Thyroid gland (tissue), 4 donors: ENCODE results near the gene GTF2H1. TPM values are rescaled to one million over a fixed set of nuclear protein-coding genes. Genes with fewer than 3 reads are reported as not detected.

Experiments
- DNase-seq, 2 donors: peaks; one replicate each; pipeline ENCODE4 v3.0.0-alpha.2; 2019
- H3K27ac ChIP-seq, 3 donors: fragments of 200-600 bp; sonication (generic); 1 replicate in 2 of 3; 2 replicates in 1 of 3; pipeline ENCODE4 v1.5.1; 2016 to 2019; ENCODE audit warnings: mild to moderate bottlenecking in 1 of 3, moderate library complexity in 1 of 3
- H3K27me3 ChIP-seq: fragments of 200-600 bp; sonication (generic); one replicate; pipeline ENCODE4 v1.5.1; 2019
- H3K36me3 ChIP-seq, 2 donors: fragments of 200-600 bp; sonication (generic); one replicate each; pipeline ENCODE4 v1.5.1; 2016 to 2019
- H3K4me1 ChIP-seq, 2 donors: fragments of 200-600 bp; sonication (generic); one replicate each; pipeline ENCODE4 v1.5.1; 2017 to 2019
- H3K4me3 ChIP-seq, 3 donors: fragments of 200-600 bp; sonication (generic); replicated peaks in 1 of 3; 1 replicate in 2 of 3; 2 replicates in 1 of 3; pipeline ENCODE4 v1.5.1; 2016; ENCODE audit warnings: mild to moderate bottlenecking in 1 of 3
- H3K9me3 ChIP-seq: fragments of 200-600 bp; sonication (generic); one replicate; pipeline ENCODE4 v1.5.1; 2017
- POLR2A ChIP-seq, 2 donors: fragments of 450-650 bp; IDR thresholded peaks; one replicate each; pipeline ENCODE4 v1.6.1; 2017; ENCODE audit warnings: antibody characterized with exemption in 2 of 2, mild to moderate bottlenecking in 2 of 2, moderate library complexity in 1 of 2
- whole genome bisulfite sequencing, 2 donors: methylation state at CpG; one replicate each; pipeline ENCODE4 v1.1.5; 2017; 5-methylcytosine and 5-hydroxymethylcytosine counted together
- intact Hi-C: fragments of 100-400 bp; cut with DNase I; formaldehyde crosslinking; loops from one replicate; pipeline ENCODE4 v1.15.1; 2023
- total RNA-seq, 4 donors: library from RNA; depleted of rRNA; stranded (reverse); fragments of >200 nt; gene quantifications; one replicate each; pipeline ENCODE4 v1.2.3, GENCODE V29; 2016
- TF ChIP-seq, protein P1 (sequence below), 6 experiments: fragments of 200-600 bp in 3 of 6; fragments of 450-650 bp in 3 of 6; sonication (generic) in 3 of 6; IDR thresholded peaks; one replicate each; pipeline ENCODE4 v1.5.1; 2016 to 2019; ENCODE audit warnings: antibody characterized with exemption in 6 of 6, mild to moderate bottlenecking in 2 of 6, inconsistent platforms in 1 of 6, moderate library complexity in 1 of 6

Gene GTF2H1
- total RNA-seq, 4 donors from 2014 or later, result 61.9 to 81.4 (median 72.4) TPM

DNA sequence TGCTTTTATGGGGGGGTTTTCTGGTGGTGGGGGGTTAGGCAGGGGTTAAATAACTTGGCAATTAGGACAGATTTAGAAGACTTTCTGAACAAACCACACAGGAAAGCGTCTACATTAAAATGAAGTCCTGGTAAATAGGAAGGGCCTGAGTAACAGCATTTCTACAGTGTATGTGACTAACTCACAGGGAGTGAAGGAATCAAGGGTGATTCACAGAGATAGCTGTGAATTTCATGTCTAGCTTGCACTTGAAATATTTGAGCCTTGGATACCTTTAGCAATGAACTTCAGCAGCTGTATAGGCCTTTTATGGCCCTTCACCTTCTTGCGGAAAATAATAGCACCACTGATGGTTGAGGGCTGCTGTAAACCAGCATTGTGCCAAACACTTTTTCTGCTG lies 45.9 kb downstream of the GTF2H1 start:
- no peak for TF ChIP-seq POLR2A (IDR thresholded peaks at IDR 0.05)
- TF ChIP-seq, protein P1, sequence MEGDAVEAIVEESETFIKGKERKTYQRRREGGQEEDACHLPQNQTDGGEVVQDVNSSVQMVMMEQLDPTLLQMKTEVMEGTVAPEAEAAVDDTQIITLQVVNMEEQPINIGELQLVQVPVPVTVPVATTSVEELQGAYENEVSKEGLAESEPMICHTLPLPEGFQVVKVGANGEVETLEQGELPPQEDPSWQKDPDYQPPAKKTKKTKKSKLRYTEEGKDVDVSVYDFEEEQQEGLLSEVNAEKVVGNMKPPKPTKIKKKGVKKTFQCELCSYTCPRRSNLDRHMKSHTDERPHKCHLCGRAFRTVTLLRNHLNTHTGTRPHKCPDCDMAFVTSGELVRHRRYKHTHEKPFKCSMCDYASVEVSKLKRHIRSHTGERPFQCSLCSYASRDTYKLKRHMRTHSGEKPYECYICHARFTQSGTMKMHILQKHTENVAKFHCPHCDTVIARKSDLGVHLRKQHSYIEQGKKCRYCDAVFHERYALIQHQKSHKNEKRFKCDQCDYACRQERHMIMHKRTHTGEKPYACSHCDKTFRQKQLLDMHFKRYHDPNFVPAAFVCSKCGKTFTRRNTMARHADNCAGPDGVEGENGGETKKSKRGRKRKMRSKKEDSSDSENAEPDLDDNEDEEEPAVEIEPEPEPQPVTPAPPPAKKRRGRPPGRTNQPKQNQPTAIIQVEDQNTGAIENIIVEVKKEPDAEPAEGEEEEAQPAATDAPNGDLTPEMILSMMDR (IDR thresholded peaks at IDR 0.05), result no peak
- no peak for DNase-seq
- Histone ChIP-seq H3K4me3 (no peak overlapping the region), H3K27me3 (no peaks in the 10 kb centered on the region), H3K4me1 (no peaks in the 10 kb centered on the region), H3K27ac (no peak overlapping the region), H3K9me3 (no peaks in the 10 kb centered on the region), H3K36me3 (peaks cover 25 to 26% of the 10 kb centered on the region in 2 donors)
- 88 to 90% methylated on average over 2 of the region's 2 CpGs for WGBS, 2 donors
- intact Hi-C loops, result no loop called here

DNA sequence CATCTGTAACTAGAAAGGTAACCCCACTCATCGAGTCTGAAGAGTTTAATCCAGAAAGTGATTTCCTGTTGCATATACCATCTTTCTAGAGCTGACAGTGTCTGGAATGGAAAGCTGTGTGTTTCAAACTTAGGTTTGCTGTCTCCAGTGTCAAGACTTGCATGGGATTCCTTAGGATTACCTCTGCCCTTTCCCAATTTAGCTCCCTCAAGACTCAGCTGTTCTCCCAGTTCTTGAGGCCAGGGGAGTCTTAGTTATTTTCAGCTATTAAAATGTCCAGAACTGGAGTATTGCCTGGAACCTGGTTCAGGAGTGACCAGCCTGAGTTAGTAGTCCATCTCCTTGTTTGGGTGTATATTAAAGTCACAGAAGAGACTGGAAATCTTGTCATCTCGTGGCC lies 47.0 kb downstream of the GTF2H1 start:
- no peak overlapping the region for H3K4me3 ChIP-seq
- TF ChIP-seq POLR2A (IDR thresholded peaks at IDR 0.05), result no peak
- TF ChIP-seq, protein P1 (IDR thresholded peaks at IDR 0.05), result no peak

DNA sequence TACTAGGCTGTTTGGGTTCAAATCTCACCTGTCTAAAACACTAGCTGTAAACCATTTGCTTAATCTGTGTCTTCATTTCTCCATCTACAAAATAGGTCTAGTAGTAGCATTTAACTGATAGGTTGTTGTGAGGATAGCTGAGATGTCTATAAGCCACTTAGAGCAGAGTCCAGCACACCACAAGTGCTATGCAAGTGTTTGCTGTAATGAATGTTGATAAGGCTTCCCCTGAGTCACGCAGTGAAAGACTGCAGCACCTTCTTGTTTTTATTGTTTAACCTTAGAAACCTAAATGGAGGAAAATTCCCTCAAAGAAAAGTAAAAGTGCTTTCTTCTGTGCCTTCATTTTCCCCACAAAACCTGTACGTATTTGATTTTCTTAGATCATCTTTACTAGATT lies 48.9 kb downstream of the GTF2H1 start:
- Histone ChIP-seq H3K9me3 (no peaks in the 10 kb centered on the region), H3K27ac (no peak overlapping the region), H3K27me3 (no peaks in the 10 kb centered on the region), H3K4me1 (no peaks in the 10 kb centered on the region), H3K36me3 (peaks cover 5% of the 10 kb centered on the region in 2 donors), H3K4me3 (no peak overlapping the region)
- TF ChIP-seq, protein P1 (IDR thresholded peaks at IDR 0.05), result no peak
- TF ChIP-seq POLR2A (IDR thresholded peaks at IDR 0.05), result no peak
- no peak for DNase-seq
- intact Hi-C loops, result no loop called here
- WGBS, 2 donors, result 89 to 93% methylated on average over 2 of the region's 2 CpGs

More for the DNA sequence above, 47.0 kb downstream of the GTF2H1 start:
- intact Hi-C loops, result no loop called here
- no peak for DNase-seq
- peaks cover 13 to 15% of the 10 kb centered on the region in 2 donors for H3K36me3 ChIP-seq
- 81 to 85% methylated on average over 2 of the region's 2 CpGs for WGBS, 2 donors
- no peaks in the 10 kb centered on the region for H3K9me3 ChIP-seq
- no peaks in the 10 kb centered on the region for H3K4me1 ChIP-seq
- no peaks in the 10 kb centered on the region for H3K27me3 ChIP-seq
- H3K27ac ChIP-seq, result no peak overlapping the region

DNA sequence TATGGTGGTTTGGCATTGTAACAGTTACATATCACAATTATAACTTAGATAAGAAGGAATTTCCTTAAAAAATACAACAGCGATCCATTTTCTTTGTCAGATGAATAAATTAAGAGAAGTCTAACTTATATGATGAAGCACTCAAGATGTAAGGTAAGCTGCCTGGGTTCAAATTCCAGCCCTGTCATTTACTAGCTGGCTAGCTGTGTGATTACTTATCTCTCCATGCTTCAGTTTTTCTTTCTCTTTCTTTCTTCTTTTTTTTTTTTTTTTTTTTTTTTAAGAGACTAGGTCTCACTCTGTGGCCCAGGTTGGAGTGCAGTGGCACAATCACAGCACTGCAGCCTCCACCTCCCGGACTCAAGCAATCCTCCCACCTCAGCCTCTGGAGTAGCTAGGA lies 49.8 kb downstream of the GTF2H1 start:
- no peaks in the 10 kb centered on the region for H3K36me3 ChIP-seq
- TF ChIP-seq POLR2A (IDR thresholded peaks at IDR 0.05), result no peak
- TF ChIP-seq, protein P1 (IDR thresholded peaks at IDR 0.05), result no peak
- no peaks in the 10 kb centered on the region for H3K9me3 ChIP-seq
- intact Hi-C loops, result no loop called here
- H3K4me3 ChIP-seq, result no peak overlapping the region
- H3K27ac ChIP-seq, result no peak overlapping the region
- H3K4me1 ChIP-seq, result no peaks in the 10 kb centered on the region
- H3K27me3 ChIP-seq, result no peaks in the 10 kb centered on the region
- DNase-seq, result no peak
- WGBS, 2 donors, result 94% methylated on average over 2 of the region's 2 CpGs

DNA sequence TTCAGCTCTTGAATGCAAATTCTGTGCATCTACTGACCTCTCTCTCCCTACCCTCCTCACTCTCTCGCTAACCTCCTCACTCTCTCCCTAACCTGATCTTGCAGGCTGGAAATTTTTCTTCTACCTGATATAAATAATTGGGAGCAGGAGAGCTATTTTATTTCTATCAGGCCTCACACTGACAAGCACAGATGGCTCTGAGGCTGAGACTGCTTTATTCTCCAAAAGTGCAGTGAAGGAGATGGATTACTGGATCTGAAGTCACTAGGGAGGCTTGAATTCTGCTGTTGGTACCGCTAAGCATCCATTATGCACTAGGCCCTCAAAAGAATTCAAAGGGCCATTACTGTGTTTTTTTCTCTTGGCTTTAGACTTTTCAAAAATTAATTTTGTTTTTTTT lies 52.6 kb downstream of the GTF2H1 start:
- Histone ChIP-seq H3K27ac (no peak overlapping the region), H3K4me1 (peaks cover 13% of the 10 kb centered on the region in 2 donors), H3K36me3 (no peaks in the 10 kb centered on the region), H3K9me3 (no peaks in the 10 kb centered on the region), H3K27me3 (no peaks in the 10 kb centered on the region), H3K4me3 (no peak overlapping the region)
- intact Hi-C loops, result no loop called here
- 76 to 94% methylated on average over 2 of the region's 2 CpGs for WGBS, 2 donors
- DNase-seq, result no peak
- no peak for TF ChIP-seq POLR2A (IDR thresholded peaks at IDR 0.05)

DNA sequence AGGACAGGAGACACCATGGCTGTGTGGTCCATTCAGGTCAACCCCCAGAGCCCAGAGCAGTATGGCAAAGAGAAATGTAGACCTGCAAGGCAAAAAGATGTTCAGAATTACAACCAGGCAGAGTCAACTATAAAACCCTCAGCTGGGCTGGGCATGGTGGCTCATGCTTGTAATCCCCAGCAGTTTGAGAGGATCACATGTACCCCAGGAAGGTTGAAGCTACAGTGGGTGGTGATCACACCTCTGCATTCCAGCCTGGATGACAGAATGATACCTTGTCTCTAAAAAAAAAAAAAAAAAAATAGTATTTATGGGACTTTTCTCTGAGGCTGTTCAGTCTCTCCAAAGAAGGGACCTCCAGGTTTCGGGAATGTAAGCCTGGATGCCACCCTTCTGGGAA lies 53.6 kb downstream of the GTF2H1 start:
- no peaks in the 10 kb centered on the region for H3K9me3 ChIP-seq
- no peaks in the 10 kb centered on the region for H3K27me3 ChIP-seq
- no peak for DNase-seq
- TF ChIP-seq, protein P1 (IDR thresholded peaks at IDR 0.05), result no peak
- no peak for TF ChIP-seq POLR2A (IDR thresholded peaks at IDR 0.05)
- H3K4me1 ChIP-seq, result peaks cover 13 to 14% of the 10 kb centered on the region in 2 donors
- intact Hi-C loops, result no loop called here
- no peak overlapping the region for H3K4me3 ChIP-seq
- WGBS, 2 donors, result 91 to 100% methylated on average over 1 of the region's 1 CpG
- no peaks in the 10 kb centered on the region for H3K36me3 ChIP-seq
- H3K27ac ChIP-seq, result no peak overlapping the region
